GM21619 (cell line): ENCODE measurements around the gene NOC2L.

ENCODE experiments used
- ATAC-seq: cut with Tn5 transposase; IDR thresholded peaks from one replicate; pipeline ENCODE4 v1.9.1; 2021; ENCODE audit not compliant: unreplicated experiment

NOC2L gene

GRCh38 chr1:932776-933602, 26.1 kb downstream of the NOC2L start:
- no peak for ATAC-seq

- ATAC-seq = no peak
Measured at GRCh38 chr1:932173-932510, 26.9 kb downstream of the NOC2L start.

- no peak for ATAC-seq
Measured at GRCh38 chr1:931380-932172, 27.5 kb downstream of the NOC2L start.

- ATAC-seq = no peak
Measured at GRCh38 chr1:930633-931138, 28.4 kb downstream of the NOC2L start.

- ATAC-seq = no peak
Measured at GRCh38 chr1:929712-930632, 29.1 kb downstream of the NOC2L start.

DNA sequence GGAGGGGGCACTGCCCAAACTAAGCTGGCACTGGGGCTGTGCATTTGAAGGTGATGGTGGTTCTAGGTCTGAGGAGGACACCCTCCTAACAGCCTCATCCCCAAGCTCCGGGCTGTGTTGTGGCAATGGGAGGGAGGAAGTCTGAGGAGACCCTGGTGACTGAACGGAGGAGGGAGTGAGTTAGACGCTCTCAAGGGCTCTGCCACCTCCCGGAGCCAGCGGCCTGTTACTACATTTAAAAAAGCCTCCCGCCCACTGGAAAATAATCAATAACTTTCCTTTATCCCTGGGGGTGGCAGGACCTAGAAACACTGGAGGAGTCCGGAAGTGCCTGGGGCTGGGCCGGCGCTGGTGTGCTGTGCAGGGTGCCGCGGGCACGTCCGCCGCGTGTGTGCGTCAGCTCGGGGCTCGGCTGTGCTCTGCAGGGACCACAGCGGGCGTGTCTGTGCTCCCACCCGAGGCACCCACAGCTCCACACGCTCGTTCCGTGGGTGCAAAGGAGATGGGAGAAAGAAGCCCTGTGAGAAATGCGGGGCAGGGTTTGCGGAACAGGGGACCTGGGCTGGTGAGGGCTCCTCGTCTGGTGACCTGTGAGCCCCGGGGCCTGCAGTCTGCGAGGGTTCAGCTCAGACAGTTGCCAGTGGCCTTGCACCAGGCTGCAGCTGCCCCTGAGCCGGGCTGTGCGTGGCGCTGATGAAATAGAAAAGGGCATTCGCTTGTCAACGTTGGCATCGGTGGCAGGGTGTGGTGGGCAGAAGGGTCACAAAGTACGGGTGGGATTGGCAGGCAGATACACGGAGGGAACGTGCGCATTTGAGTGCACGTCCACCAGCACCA, 30.0 kb downstream of the NOC2L start:
- no peak for ATAC-seq

GRCh38 chr1:927748-928147, 31.3 kb downstream of the NOC2L start:
- ATAC-seq = no peak

DNA sequence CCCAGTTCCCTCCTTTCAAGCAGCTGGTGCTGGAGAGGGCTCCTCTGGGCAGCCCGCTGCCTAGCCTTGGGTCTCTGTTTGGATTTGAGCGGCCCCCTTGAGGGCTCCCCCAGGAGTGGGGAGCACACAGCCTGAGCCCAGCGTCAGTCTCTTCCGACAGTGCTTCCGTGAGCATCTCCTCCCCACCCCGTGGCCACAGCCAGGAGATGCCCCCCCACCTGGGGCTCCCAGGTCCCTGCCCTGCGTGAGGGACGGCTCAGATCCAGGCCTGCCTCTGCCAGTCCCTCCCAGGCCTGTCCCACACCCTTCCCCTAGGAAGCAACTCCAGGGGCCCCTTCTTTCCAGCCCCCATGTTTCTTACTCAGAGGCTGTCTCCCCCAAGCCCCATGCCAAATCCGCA, 31.8 kb downstream of the NOC2L start:
- no peak for ATAC-seq

DNA sequence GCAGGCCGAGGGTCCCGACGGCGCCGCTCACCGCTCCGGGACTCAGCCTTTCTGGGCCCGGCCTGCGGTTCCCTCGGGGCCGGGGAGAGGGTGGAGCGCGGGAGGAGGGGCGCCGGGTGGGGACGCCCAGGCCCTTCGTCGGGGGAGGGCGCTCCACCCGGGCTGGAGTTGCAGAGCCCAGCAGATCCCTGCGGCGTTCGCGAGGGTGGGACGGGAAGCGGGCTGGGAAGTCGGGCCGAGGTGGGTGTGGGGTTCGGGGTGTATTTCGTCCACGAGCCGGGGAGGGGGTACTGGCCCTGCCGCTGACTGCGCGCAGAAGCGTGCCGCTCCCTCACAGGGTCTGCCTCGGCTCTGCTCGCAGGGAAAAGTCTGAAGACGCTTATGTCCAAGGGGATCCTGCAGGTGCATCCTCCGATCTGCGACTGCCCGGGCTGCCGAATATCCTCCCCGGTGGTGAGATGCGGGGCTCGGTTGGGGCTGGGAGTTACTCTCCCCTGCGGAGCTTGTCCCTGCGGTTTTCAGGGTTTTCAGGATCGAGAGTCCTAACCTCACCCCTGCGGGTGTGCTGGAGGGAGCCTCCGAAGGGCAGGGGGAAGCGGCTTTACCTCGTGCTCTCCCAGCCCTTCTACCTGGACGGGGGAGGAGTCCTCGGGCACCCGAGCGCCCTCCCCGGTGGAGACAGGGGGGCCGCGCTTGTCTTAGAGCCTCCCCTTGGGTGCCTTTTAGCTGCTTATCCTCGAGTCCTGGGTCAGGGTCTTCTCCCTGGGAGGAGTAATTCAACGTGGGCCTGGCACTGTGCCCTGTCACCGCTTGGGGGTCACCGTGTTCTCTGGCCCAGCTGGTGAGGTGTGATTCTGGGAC, 33.3 kb downstream of the NOC2L start:
- ATAC-seq = no peak

DNA sequence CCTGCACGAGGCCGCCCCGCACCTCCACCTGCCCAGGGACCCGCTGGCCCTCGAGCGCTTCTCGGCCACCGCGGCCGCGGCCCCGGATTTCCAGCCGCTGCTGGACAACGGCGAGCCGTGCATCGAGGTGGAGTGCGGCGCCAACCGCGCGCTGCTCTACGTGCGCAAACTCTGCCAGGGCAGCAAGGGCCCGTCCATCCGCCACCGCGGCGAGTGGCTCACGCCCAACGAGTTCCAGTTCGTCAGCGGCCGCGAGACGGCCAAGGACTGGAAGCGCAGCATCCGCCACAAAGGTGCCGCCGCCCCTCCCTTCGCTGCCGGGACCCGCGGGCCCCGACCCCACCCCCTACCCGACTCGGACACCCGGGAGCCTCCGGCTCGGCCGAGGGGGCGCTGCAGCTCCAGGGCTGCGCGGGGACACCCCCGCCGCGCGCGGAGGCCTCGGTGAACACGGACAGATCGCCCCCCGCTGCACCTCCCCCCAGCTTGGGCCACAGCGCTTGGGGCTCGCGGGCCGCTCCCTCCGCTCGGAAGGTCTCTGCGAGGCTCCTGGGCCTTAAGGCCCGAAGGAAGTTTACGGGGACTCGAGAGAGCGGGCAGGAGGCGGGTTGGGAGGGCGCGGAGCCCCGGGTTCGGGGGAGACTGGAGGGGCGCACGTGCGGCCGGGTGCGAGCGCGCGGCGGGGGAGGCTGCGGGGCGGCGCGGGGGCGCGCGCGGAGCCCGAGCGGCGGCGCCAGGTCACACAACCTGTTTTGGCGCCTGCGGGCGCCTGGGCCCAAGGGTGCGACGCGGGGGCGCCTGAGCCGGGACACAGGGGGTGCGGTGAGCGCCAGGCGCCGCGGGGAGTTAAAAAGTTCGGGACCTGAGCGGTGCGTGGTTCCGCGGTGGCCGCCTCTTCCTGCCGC, 34.1 kb downstream of the NOC2L start:
- ATAC-seq = no peak

GRCh38 chr1:923991-924655, 34.9 kb downstream of the NOC2L start:
- no peak for ATAC-seq

- ATAC-seq = no peak
Measured at GRCh38 chr1:923131-923990, 35.7 kb downstream of the NOC2L start, which contains the start of gene SAMD11. SAMD11 (plus strand) TSS chr1:923923; CDS start chr1:924432, 509 bp downstream.

DNA sequence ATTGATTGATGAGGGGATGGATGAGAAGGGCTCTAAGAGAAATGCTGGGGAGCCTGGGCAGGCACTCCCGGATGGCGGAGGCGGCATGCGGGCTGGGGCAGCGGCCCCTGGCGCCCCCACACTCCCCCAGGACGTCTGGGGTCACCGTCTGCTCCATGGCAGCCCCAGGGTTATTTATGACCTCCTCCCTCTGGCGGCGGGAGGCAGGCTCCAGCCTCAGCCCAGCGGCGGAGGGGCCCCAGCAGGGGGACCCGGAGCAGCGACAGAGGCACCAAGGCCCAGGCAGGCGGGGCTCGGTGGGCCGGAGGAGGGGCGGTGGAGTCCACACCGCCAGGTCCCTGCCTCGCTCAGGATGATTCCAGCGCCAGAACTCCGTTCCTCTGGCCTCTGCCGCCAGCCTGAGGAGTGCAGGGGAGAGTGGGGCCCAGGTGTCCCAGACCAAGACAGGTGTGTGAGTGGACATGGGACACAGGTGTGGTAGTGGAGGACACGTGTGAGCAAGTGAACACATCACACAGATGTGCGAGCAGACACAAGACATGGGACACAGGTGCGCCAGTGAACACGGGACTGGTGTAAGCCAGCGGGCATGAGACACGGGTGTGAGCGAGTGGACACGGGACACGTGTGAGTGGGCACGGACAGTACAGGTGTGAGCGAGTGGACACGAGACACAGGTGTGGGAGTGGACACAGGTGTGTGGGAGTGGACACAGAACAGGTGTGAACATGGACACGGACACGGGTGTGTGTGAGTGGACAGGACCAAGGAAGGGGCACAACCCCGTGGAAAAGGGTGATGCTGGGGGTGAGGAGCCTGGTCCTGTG, 37.8 kb downstream of the NOC2L start:
- ATAC-seq = no peak

DNA sequence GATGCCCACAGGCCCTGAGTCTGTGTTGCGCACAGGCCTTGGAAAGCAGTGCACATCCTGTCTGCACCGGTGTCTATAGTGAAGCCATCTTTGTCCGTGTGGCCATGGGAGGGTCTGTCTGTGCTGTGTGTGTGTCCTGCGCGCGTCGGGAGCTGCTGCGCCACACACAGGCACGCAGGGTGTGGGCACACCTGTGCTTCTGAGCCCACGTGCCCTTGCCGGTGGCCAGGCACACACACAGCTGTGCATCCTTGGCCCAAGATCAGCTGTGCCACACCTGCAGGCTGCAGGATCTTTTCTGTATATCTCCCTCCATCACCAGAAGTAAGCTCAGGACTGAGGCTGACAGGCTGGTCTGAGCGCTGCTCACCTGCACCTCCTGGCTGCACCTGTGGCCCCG, 38.5 kb downstream of the NOC2L start:
- ATAC-seq = no peak

DNA sequence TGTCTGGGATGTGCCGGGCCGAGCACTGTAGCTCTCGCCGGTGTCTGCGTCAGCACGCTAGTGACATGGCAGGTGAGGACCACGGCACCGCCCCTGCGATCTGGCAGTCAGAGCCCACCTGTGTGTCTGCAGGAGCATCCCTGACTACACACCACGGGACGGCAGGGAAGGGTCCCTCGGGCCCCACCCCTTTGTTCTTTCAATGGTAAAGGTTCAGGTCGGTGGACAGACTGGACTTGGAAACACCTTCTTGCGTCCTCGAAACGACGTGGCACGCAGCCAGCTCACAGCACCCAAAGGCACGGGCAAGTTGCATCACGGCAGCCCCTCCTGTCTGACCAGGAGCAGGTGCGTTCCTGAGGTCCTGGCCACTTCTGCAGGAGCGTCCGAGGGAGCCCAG, 39.0 kb downstream of the NOC2L start:
- no peak for ATAC-seq
